Panc1 (cell line): ENCODE data around the gene RAD21L1. TPM values are rescaled to one million over a fixed set of nuclear protein-coding genes. Genes with fewer than 3 reads are reported as not detected.

Source experiments
- ATAC-seq: fragments of 200-7000 bp; cut with Tn5 transposase; 2 replicates; pipeline ENCODE4 v1.9.1; 2020; ENCODE audit warnings: mild to moderate bottlenecking, moderate library complexity
- BruUV-seq: library from RNA; stranded (reverse); fragments of 400-500 nt; replicated peaks from 2 replicates; lab custom pipeline; 2021; lab: Mats Ljungman, UMichigan
- CTCF ChIA-PET: fragments of 300-600 bp; sonication (Branson Sonifier 250); formaldehyde crosslinking; loops from one replicate; lab custom pipeline; 2022; ENCODE audit warnings: antibody characterized with exemption; lab: Charles Lee
- POLR2A ChIA-PET: fragments of 300-600 bp; sonication (Branson Sonifier 250); formaldehyde crosslinking; loops from one replicate; lab custom pipeline; 2022; ENCODE audit warnings: antibody characterized with exemption; lab: Charles Lee
- DNase-seq: peaks from one replicate; pipeline ENCODE4 v3.0.0-alpha.2; 2010; ENCODE audit warnings: low read depth, low spot score
- H3K27ac ChIP-seq: 2 replicates; pipeline ENCODE4 v1.5.1; 2011; ENCODE audit warnings: mild to moderate bottlenecking, low read length, inconsistent platforms
- H3K27me3 ChIP-seq: fragments of 200-500 bp; sonication (Bioruptor generic); 2 replicates; pipeline ENCODE4 v1.6.0; 2014; ENCODE audit warnings: low read length, inconsistent platforms; ENCODE audit not compliant: control insufficient read depth, insufficient read depth
- H3K36me3 ChIP-seq: fragments of 200-500 bp; sonication (Bioruptor generic); 2 replicates; pipeline ENCODE4 v1.5.1; 2014; ENCODE audit warnings: inconsistent platforms, mild to moderate bottlenecking, low read length, moderate library complexity; ENCODE audit not compliant: control insufficient read depth, insufficient read depth
- H3K4me1 ChIP-seq: 2 replicates; pipeline ENCODE4 v1.5.1; 2011; ENCODE audit warnings: inconsistent platforms, mild to moderate bottlenecking, low read length, moderate library complexity; ENCODE audit not compliant: control insufficient read depth, insufficient read depth
- H3K4me3 ChIP-seq, 2 experiments: 2 replicates each; pipeline ENCODE4 v1.5.1; 2011 to 2012; ENCODE audit warnings: low read depth in 2 of 2, low read length in 2 of 2, mild to moderate bottlenecking in 2 of 2, inconsistent platforms in 1 of 2, moderate library complexity in 1 of 2
- H3K9me3 ChIP-seq: fragments of 200-500 bp; sonication (Bioruptor generic); 2 replicates; pipeline ENCODE4 v1.5.1; 2014; ENCODE audit warnings: low read depth, mild to moderate bottlenecking, inconsistent platforms, low read length, moderate library complexity; ENCODE audit not compliant: control insufficient read depth, insufficient read depth
- POLR2AphosphoS5 ChIP-seq: IDR thresholded peaks from 2 replicates; pipeline ENCODE4 v1.6.1; 2012; ENCODE audit warnings: mild to moderate bottlenecking, low read depth, low read length, moderate library complexity
- SIN3A ChIP-seq: IDR thresholded peaks from 2 replicates; pipeline ENCODE4 v1.6.1; 2012; ENCODE audit warnings: low read depth, mild to moderate bottlenecking, low read length, moderate library complexity, borderline replicate concordance; ENCODE audit not compliant: insufficient read depth
- TCF7L2 ChIP-seq: IDR thresholded peaks from 2 replicates; pipeline ENCODE4 v1.6.1; 2011; ENCODE audit warnings: mild to moderate bottlenecking, low read depth, low read length, inconsistent platforms
- in situ Hi-C: cut with HindIII; loops from 2 replicates; pipeline ENCODE4 v1.10.0; 2016; ENCODE audit warnings: low sequenced_read_pairs, low pct_unique_long_range_greater_than_20kb
- intact Hi-C: fragments of 100-400 bp; cut with micrococcal nuclease; formaldehyde crosslinking; loops from one replicate; pipeline ENCODE4 v1.10.0; 2022; ENCODE audit not compliant: unreplicated experiment
- total RNA-seq: library from RNA; stranded (reverse); gene quantifications from one replicate; pipeline ENCODE4 v1.2.1, GENCODE V29; 2021; ENCODE audit not compliant: unreplicated experiment
- TF ChIP-seq, protein P1 (sequence below): fragments of 450-650 bp; IDR thresholded peaks from 2 replicates; pipeline ENCODE4 v1.5.1; 2017; ENCODE audit warnings: mild to moderate bottlenecking
- TF ChIP-seq, protein P2 (sequence below), 2 experiments: IDR thresholded peaks; 2 replicates each; pipeline ENCODE4 v1.6.1; 2011 to 2012; ENCODE audit warnings: low read depth in 2 of 2, control low read depth in 1 of 2, low read length in 1 of 2, mild to moderate bottlenecking in 1 of 2, moderate library complexity in 1 of 2; ENCODE audit not compliant: insufficient read depth in 1 of 2

The RAD21L1 gene
- total RNA-seq, 1 experiment from 2014 or later: 1.0 TPM

DNA sequence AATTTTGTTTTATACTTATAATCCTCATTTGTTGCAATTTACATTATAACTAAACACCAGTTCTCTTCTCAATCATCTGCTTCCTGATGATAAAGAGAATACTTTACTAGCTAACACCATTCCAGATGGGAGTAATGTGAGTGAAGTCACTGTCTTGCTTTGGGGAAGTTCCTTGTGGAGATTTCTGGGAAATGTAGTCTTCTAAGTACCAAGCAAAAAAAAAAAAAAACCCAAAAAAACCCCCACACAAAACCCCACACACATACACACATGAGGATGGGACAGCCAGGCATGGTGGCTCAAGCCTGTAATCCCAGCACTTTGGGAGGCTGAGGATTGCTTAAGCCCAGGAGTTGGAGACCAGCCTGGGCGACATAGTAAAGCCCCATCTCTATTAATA lies 38.0 kb downstream of the RAD21L1 start:
- BruUV-seq: no TSS peak
- Histone ChIP-seq H3K27ac (no peak overlapping the region), H3K36me3 (no peaks in the 10 kb centered on the region), H3K27me3 (peaks cover 5% of the 10 kb centered on the region), H3K4me1 (peaks cover 7% of the 10 kb centered on the region; the same call in 1 of the 2 replicates), H3K9me3 (no peaks in the 10 kb centered on the region), H3K4me3 (no peak overlapping the region)
- ATAC-seq (no peak), DNase-seq (no peak)
- ChIA-PET POLR2A (no interaction called here), CTCF (no interaction called here)
- TF ChIP-seq TCF7L2 (no peak), SIN3A (no peak), POLR2AphosphoS5 (no peak)
- TF ChIP-seq, protein P1, sequence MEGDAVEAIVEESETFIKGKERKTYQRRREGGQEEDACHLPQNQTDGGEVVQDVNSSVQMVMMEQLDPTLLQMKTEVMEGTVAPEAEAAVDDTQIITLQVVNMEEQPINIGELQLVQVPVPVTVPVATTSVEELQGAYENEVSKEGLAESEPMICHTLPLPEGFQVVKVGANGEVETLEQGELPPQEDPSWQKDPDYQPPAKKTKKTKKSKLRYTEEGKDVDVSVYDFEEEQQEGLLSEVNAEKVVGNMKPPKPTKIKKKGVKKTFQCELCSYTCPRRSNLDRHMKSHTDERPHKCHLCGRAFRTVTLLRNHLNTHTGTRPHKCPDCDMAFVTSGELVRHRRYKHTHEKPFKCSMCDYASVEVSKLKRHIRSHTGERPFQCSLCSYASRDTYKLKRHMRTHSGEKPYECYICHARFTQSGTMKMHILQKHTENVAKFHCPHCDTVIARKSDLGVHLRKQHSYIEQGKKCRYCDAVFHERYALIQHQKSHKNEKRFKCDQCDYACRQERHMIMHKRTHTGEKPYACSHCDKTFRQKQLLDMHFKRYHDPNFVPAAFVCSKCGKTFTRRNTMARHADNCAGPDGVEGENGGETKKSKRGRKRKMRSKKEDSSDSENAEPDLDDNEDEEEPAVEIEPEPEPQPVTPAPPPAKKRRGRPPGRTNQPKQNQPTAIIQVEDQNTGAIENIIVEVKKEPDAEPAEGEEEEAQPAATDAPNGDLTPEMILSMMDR: no peak
- TF ChIP-seq, protein P2, sequence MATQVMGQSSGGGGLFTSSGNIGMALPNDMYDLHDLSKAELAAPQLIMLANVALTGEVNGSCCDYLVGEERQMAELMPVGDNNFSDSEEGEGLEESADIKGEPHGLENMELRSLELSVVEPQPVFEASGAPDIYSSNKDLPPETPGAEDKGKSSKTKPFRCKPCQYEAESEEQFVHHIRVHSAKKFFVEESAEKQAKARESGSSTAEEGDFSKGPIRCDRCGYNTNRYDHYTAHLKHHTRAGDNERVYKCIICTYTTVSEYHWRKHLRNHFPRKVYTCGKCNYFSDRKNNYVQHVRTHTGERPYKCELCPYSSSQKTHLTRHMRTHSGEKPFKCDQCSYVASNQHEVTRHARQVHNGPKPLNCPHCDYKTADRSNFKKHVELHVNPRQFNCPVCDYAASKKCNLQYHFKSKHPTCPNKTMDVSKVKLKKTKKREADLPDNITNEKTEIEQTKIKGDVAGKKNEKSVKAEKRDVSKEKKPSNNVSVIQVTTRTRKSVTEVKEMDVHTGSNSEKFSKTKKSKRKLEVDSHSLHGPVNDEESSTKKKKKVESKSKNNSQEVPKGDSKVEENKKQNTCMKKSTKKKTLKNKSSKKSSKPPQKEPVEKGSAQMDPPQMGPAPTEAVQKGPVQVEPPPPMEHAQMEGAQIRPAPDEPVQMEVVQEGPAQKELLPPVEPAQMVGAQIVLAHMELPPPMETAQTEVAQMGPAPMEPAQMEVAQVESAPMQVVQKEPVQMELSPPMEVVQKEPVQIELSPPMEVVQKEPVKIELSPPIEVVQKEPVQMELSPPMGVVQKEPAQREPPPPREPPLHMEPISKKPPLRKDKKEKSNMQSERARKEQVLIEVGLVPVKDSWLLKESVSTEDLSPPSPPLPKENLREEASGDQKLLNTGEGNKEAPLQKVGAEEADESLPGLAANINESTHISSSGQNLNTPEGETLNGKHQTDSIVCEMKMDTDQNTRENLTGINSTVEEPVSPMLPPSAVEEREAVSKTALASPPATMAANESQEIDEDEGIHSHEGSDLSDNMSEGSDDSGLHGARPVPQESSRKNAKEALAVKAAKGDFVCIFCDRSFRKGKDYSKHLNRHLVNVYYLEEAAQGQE (IDR thresholded peaks at IDR 0.05; ENCODE audit: insufficient read depth in 1 of 2, low read depth in 2 of 2, low read length in 1 of 2): no peak
- in situ Hi-C loops (no loop called here), intact Hi-C loops (no loop called here)

DNA sequence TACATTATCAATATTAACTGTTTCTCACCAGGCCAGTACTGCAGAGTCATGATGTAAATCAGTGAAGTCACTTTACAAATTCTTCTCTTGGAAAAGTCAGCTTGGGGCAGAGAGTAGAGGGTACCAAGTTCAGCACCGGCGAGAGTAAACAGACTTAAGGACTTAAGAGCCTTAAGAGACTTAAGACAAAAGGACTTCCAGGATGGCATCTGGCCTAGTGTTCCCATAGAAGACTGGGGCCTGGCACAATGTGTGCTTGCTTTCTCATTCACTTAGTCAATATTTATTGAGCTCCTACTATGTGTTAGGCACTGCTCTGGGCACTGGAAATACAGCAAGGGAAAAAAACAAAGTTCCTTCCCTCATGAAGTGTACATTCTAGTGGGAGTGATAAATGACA lies 38.9 kb downstream of the RAD21L1 start:
- in situ Hi-C loops (no loop called here), intact Hi-C loops (no loop called here)
- ATAC-seq (no peak), DNase-seq (no peak)
- Histone ChIP-seq H3K27me3 (peaks cover 5% of the 10 kb centered on the region), H3K9me3 (no peaks in the 10 kb centered on the region), H3K4me1 (peaks cover 7% of the 10 kb centered on the region; the same call in 1 of the 2 replicates), H3K4me3 (no peak overlapping the region), H3K36me3 (no peaks in the 10 kb centered on the region), H3K27ac (no peak overlapping the region)
- CTCF ChIA-PET: no interaction called here
- BruUV-seq: no TSS peak
- POLR2A ChIA-PET: no interaction called here
- TF ChIP-seq SIN3A: no peak
- TF ChIP-seq, protein P1: no peak
- no peak for TF ChIP-seq TCF7L2
- TF ChIP-seq, protein P2 (IDR thresholded peaks at IDR 0.05; ENCODE audit: insufficient read depth in 1 of 2, low read depth in 2 of 2, low read length in 1 of 2): no peak
- no peak for TF ChIP-seq POLR2AphosphoS5
